Measurements from ENCODE around the gene MYH7. TPM values are rescaled to one million over a fixed set of nuclear protein-coding genes. Genes with fewer than 3 reads are reported as not detected.

MYH7 gene
- total RNA-seq, 2 donors from 2014 or later, result 0.28 to 40.1 TPM

- no peak overlapping the region for H3K27ac ChIP-seq
- TF ChIP-seq CTCF (IDR thresholded peaks at IDR 0.05) (no peak), POLR2AphosphoS5 (IDR thresholded peaks at IDR 0.05) (no peak), POLR2A (IDR thresholded peaks at IDR 0.05) (no peak)
- WGBS, result 88% methylated on average over 11 of the region's 11 CpGs
- no peak overlapping the region for H3K4me3 ChIP-seq
- H3K27me3 ChIP-seq (replicated peaks; ENCODE audit: insufficient read depth), result no peaks in the 10 kb centered on the region
- no peaks in the 10 kb centered on the region for H3K36me3 ChIP-seq
- intact Hi-C loops (cut with DNase I), result no loop called here
- H3K4me1 ChIP-seq (replicated peaks), result no peaks in the 10 kb centered on the region
- no peaks in the 10 kb centered on the region for H3K9me3 ChIP-seq
- DNase-seq (ENCODE audit: low spot score), result no peak
These were observed 56.7 kb downstream of the MYH7 start for GRCh38 chr14:23378612-23379220.

GRCh38 chr14:23377573-23378563, 57.6 kb downstream of the MYH7 start:
- intact Hi-C loops (cut with DNase I), result no loop called here
- no peak overlapping the region for H3K27ac ChIP-seq
- no peak for TF ChIP-seq CTCF (IDR thresholded peaks at IDR 0.05)
- TF ChIP-seq POLR2A (IDR thresholded peaks at IDR 0.05), result no peak
- no peak for TF ChIP-seq POLR2AphosphoS5 (IDR thresholded peaks at IDR 0.05)
- no peaks in the 10 kb centered on the region for H3K4me1 ChIP-seq (replicated peaks)
- 91% methylated on average over 14 of the region's 14 CpGs for WGBS
- no peaks in the 10 kb centered on the region for H3K9me3 ChIP-seq
- no peak for DNase-seq (ENCODE audit: low spot score)
- no peaks in the 10 kb centered on the region for H3K27me3 ChIP-seq (replicated peaks; ENCODE audit: insufficient read depth)
- H3K4me3 ChIP-seq, result no peak overlapping the region
- no peaks in the 10 kb centered on the region for H3K36me3 ChIP-seq

- no peaks in the 10 kb centered on the region for H3K27me3 ChIP-seq (replicated peaks; ENCODE audit: insufficient read depth)
- no peak overlapping the region for H3K4me3 ChIP-seq
- H3K36me3 ChIP-seq, result no peaks in the 10 kb centered on the region
- no peaks in the 10 kb centered on the region for H3K9me3 ChIP-seq
- H3K4me1 ChIP-seq (replicated peaks), result no peaks in the 10 kb centered on the region
- TF ChIP-seq POLR2AphosphoS5 (IDR thresholded peaks at IDR 0.05) (no peak), POLR2A (IDR thresholded peaks at IDR 0.05) (no peak)
- intact Hi-C loops (cut with DNase I), result no loop called here
- WGBS, result 39% methylated on average over 11 of the region's 11 CpGs
- no peak for DNase-seq (ENCODE audit: low spot score)
- H3K27ac ChIP-seq, result no peak overlapping the region
These were observed 58.3 kb downstream of the MYH7 start for GRCh38 chr14:23377198-23377550.

- DNase-seq (ENCODE audit: low spot score), result no peak
- WGBS, result 37% methylated on average over 13 of the region's 13 CpGs
- intact Hi-C loops (cut with DNase I), result no loop called here
- no peaks in the 10 kb centered on the region for H3K36me3 ChIP-seq
- H3K9me3 ChIP-seq, result no peaks in the 10 kb centered on the region
- H3K27me3 ChIP-seq (replicated peaks; ENCODE audit: insufficient read depth), result no peaks in the 10 kb centered on the region
- TF ChIP-seq POLR2A (IDR thresholded peaks at IDR 0.05), result no peak
- TF ChIP-seq POLR2AphosphoS5 (IDR thresholded peaks at IDR 0.05), result no peak
- no peak for TF ChIP-seq CTCF (IDR thresholded peaks at IDR 0.05)
- H3K4me3 ChIP-seq, result no peak within 1 kb of the TSS
- H3K4me1 ChIP-seq (replicated peaks), result no peaks in the 10 kb centered on the region
- H3K27ac ChIP-seq, result no peak within 1 kb of the TSS
These were observed 58.8 kb downstream of the MYH7 start, which contains the start of gene CMTM5 for GRCh38 chr14:23376482-23377197. CMTM5 (plus strand) TSS chr14:23377046; CDS start chr14:23377252, 206 bp downstream.
